ENCODE data around the gene GPR107.

DNA sequence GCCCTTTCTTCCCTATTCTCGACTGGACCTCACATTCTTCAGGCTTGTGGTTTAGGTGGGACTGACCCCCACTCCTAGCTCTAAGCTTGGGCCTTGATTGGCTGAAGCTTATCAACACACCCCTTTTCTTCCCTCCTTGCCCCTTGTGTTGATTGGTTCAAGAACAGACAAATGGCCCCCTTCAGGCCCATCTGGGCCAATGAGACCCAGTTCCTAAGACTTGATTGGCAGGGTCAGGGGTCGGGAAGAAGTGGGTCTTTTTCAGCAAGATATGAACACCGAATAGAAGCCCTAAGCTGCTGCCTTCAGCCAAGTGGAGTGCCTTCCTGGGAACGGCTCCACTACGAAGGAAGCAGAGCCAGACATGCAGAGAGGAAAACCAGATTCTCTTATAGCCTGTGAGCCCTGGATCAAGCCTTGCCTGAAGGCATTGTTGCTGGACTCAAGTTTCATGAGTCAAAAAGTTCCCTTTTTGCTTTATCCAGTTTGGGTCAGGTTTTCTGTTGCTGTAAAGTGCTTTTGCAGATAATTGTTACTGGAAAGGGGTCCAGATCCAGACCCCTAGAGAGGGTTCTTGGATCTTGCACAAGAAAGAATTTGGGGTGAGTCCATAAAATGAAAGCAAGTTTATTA is 96.1 kb downstream of the GPR107 start:
- TF ChIP-seq EZH2 (IDR thresholded peaks at IDR 0.05; ENCODE audit: low read depth, low read length, severe bottlenecking) = no peak
- no peak for TF ChIP-seq CHD2 (IDR thresholded peaks at IDR 0.05; ENCODE audit: low read length)
- no peak for TF ChIP-seq MAFK (IDR thresholded peaks at IDR 0.05; ENCODE audit: low read depth, low read length)
- TF ChIP-seq POLR2AphosphoS5 (IDR thresholded peaks at IDR 0.05; ENCODE audit: low read depth, low read length) = no peak
- TF ChIP-seq POLR2A (IDR thresholded peaks at IDR 0.05; ENCODE audit: control extremely low read depth in 1 of 2, low read depth in 2 of 2, low read length in 2 of 2) = no peak
- TF ChIP-seq, protein P1, sequence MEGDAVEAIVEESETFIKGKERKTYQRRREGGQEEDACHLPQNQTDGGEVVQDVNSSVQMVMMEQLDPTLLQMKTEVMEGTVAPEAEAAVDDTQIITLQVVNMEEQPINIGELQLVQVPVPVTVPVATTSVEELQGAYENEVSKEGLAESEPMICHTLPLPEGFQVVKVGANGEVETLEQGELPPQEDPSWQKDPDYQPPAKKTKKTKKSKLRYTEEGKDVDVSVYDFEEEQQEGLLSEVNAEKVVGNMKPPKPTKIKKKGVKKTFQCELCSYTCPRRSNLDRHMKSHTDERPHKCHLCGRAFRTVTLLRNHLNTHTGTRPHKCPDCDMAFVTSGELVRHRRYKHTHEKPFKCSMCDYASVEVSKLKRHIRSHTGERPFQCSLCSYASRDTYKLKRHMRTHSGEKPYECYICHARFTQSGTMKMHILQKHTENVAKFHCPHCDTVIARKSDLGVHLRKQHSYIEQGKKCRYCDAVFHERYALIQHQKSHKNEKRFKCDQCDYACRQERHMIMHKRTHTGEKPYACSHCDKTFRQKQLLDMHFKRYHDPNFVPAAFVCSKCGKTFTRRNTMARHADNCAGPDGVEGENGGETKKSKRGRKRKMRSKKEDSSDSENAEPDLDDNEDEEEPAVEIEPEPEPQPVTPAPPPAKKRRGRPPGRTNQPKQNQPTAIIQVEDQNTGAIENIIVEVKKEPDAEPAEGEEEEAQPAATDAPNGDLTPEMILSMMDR (IDR thresholded peaks at IDR 0.05; ENCODE audit: control extremely low read depth in 1 of 3, insufficient read depth in 1 of 3, low read depth in 1 of 3, low read length in 3 of 3) = no peak
- TF ChIP-seq EGR1 (IDR thresholded peaks at IDR 0.05; ENCODE audit: borderline replicate concordance, low read depth, low read length) = no peak
- TF ChIP-seq, protein P2, sequence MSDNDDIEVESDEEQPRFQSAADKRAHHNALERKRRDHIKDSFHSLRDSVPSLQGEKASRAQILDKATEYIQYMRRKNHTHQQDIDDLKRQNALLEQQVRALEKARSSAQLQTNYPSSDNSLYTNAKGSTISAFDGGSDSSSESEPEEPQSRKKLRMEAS (IDR thresholded peaks at IDR 0.05) = no peak
- TF ChIP-seq BCL11A (IDR thresholded peaks at IDR 0.05; ENCODE audit: low read depth in 2 of 2, low read length in 2 of 2) = no peak
- TF ChIP-seq ZNF274 (IDR thresholded peaks at IDR 0.05; ENCODE audit: borderline replicate concordance, extremely low read depth, low read length) = no peak
- no peak for TF ChIP-seq TAF1 (IDR thresholded peaks at IDR 0.05; ENCODE audit: low read depth, low read length)
